H9 (cell line): Measurements from ENCODE around the gene PDE4B. TPM values are rescaled to one million over a fixed set of nuclear protein-coding genes. Genes with fewer than 3 reads are reported as not detected.

ENCODE experiments used
- DNase-seq: peaks from one replicate; pipeline ENCODE4 v3.0.0-alpha.2; 2017
- H2AFZ ChIP-seq: one replicate; pipeline ENCODE4 v1.6.1; 2013; ENCODE audit warnings: mild to moderate bottlenecking, low read length, control low read depth, moderate library complexity
- H2AK5ac ChIP-seq: 2 replicates; pipeline ENCODE4 v1.6.1; 2013; ENCODE audit warnings: low read length, control low read depth, mixed read lengths; ENCODE audit not compliant: insufficient read length
- H2BK120ac ChIP-seq: one replicate; pipeline ENCODE4 v1.6.1; 2013; ENCODE audit warnings: low read depth, mild to moderate bottlenecking, low read length, control low read depth, inconsistent platforms; ENCODE audit not compliant: poor library complexity, severe bottlenecking
- H2BK12ac ChIP-seq: 2 replicates; pipeline ENCODE4 v1.6.1; 2013; ENCODE audit warnings: low read length, control low read depth, mixed read lengths, low read depth; ENCODE audit not compliant: insufficient read length
- H2BK15ac ChIP-seq: 2 replicates; pipeline ENCODE4 v1.6.1; 2013; ENCODE audit warnings: low read depth, low read length, control low read depth
- H2BK20ac ChIP-seq: one replicate; pipeline ENCODE4 v1.6.1; 2013; ENCODE audit warnings: low read depth, mild to moderate bottlenecking, low read length, control low read depth, inconsistent platforms; ENCODE audit not compliant: poor library complexity, severe bottlenecking
- H2BK5ac ChIP-seq: 2 replicates; pipeline ENCODE4 v1.6.1; 2013; ENCODE audit warnings: low read length, control low read depth, mixed read lengths; ENCODE audit not compliant: insufficient read length
- H3K14ac ChIP-seq: 2 replicates; pipeline ENCODE4 v1.6.1; 2013; ENCODE audit warnings: low read length, control low read depth; ENCODE audit not compliant: insufficient read depth
- H3K18ac ChIP-seq: 2 replicates; pipeline ENCODE4 v1.6.1; 2013; ENCODE audit warnings: low read depth, mild to moderate bottlenecking, mixed read lengths, low read length, control low read depth; ENCODE audit not compliant: insufficient read length
- H3K23ac ChIP-seq: 2 replicates; pipeline ENCODE4 v1.6.1; 2013; ENCODE audit warnings: low read length, control low read depth, mixed read lengths, low read depth; ENCODE audit not compliant: insufficient read length
- H3K23me2 ChIP-seq: 2 replicates; pipeline ENCODE4 v1.6.1; 2013; ENCODE audit warnings: low read depth, mild to moderate bottlenecking, mixed read lengths, low read length, control low read depth; ENCODE audit not compliant: insufficient read length, poor library complexity, severe bottlenecking
- H3K27ac ChIP-seq: 2 replicates; pipeline ENCODE4 v1.5.1; 2013; ENCODE audit warnings: low read length, control low read depth, mixed read lengths, low read depth; ENCODE audit not compliant: insufficient read length
- H3K27me3 ChIP-seq: 2 replicates; pipeline ENCODE4 v1.6.1; 2013; ENCODE audit warnings: low read length, control low read depth, inconsistent platforms; ENCODE audit not compliant: insufficient read depth
- H3K4ac ChIP-seq: 2 replicates; pipeline ENCODE4 v1.6.1; 2013; ENCODE audit warnings: low read depth, mild to moderate bottlenecking, control low read depth, inconsistent platforms, low read length, moderate library complexity
- H3K4me1 ChIP-seq: 2 replicates; pipeline ENCODE4 v1.6.1; 2013; ENCODE audit warnings: low read length, control low read depth, inconsistent platforms; ENCODE audit not compliant: insufficient read depth
- H3K4me2 ChIP-seq: 2 replicates; pipeline ENCODE4 v1.6.1; 2013; ENCODE audit warnings: low read length, control low read depth, mixed read lengths; ENCODE audit not compliant: insufficient read length, insufficient read depth
- H3K56ac ChIP-seq: 2 replicates; pipeline ENCODE4 v1.6.1; 2013; ENCODE audit warnings: low read depth, mild to moderate bottlenecking, mixed read lengths, low read length, control low read depth; ENCODE audit not compliant: insufficient read length
- H3K79me1 ChIP-seq: 2 replicates; pipeline ENCODE4 v1.6.1; 2013; ENCODE audit warnings: low read depth, mild to moderate bottlenecking, moderate library complexity, low read length, control low read depth, inconsistent platforms; ENCODE audit not compliant: insufficient read depth, poor library complexity, severe bottlenecking
- H3K79me2 ChIP-seq: 2 replicates; pipeline ENCODE4 v1.6.1; 2013; ENCODE audit warnings: low read length, control low read depth, inconsistent platforms; ENCODE audit not compliant: insufficient read depth
- H3K9ac ChIP-seq: 2 replicates; pipeline ENCODE4 v1.6.1; 2013; ENCODE audit warnings: low read length, control low read depth, mixed read lengths; ENCODE audit not compliant: insufficient read length; ENCODE audit errors: extremely low read depth
- H3K9me3 ChIP-seq: one replicate; pipeline ENCODE4 v1.6.1; 2013; ENCODE audit warnings: low read depth, low read length, inconsistent platforms; ENCODE audit not compliant: control insufficient read depth
- H3T11ph ChIP-seq: one replicate; pipeline ENCODE4 v1.6.1; 2013; ENCODE audit warnings: mild to moderate bottlenecking, low read length, control low read depth, inconsistent platforms
- H4K20me1 ChIP-seq: one replicate; pipeline ENCODE4 v1.6.1; 2013; ENCODE audit not compliant: control insufficient read depth, insufficient read length, insufficient read depth
- H4K5ac ChIP-seq: 2 replicates; pipeline ENCODE4 v1.6.1; 2013; ENCODE audit warnings: low read depth, mild to moderate bottlenecking, mixed read lengths, low read length, control low read depth; ENCODE audit not compliant: insufficient read length
- H4K8ac ChIP-seq: replicated peaks from 2 replicates; pipeline ENCODE4 v1.6.1; 2013; ENCODE audit warnings: low read length, control low read depth, mixed read lengths, low read depth; ENCODE audit not compliant: insufficient read length
- H4K91ac ChIP-seq: 2 replicates; pipeline ENCODE4 v1.6.1; 2013; ENCODE audit warnings: low read depth, mild to moderate bottlenecking, moderate library complexity, mixed read lengths, low read length, control low read depth; ENCODE audit not compliant: insufficient read length
- H3K27ac Mint-ChIP-seq, 3 experiments: 2 replicates in 2 of 3; 3 replicates in 1 of 3; pipeline ENCODE4 v1.8.0; 2020 to 2021; ENCODE audit warnings: mixed read lengths in 3 of 3, mild to moderate bottlenecking in 1 of 3, moderate library complexity in 1 of 3
- H3K27me3 Mint-ChIP-seq: 2 replicates; pipeline ENCODE4 v1.8.0; 2021; ENCODE audit warnings: low read depth, mild to moderate bottlenecking, moderate library complexity, mixed read lengths
- H3K36me3 Mint-ChIP-seq, 3 experiments: 2 replicates in 2 of 3; 3 replicates in 1 of 3; pipeline ENCODE4 v1.8.0; 2020 to 2021; ENCODE audit warnings: low read depth in 3 of 3, mixed read lengths in 3 of 3; ENCODE audit not compliant: insufficient read depth in 1 of 3
- H3K4me1 Mint-ChIP-seq, 2 experiments: 2 replicates each; pipeline ENCODE4 v1.8.0; 2020; ENCODE audit warnings: mixed read lengths in 2 of 2
- H3K4me3 Mint-ChIP-seq, 2 experiments: 2 replicates in 1 of 2; 3 replicates in 1 of 2; pipeline ENCODE4 v1.8.0; 2020 to 2021; ENCODE audit warnings: mild to moderate bottlenecking in 2 of 2, mixed read lengths in 2 of 2, moderate library complexity in 1 of 2
- H3K9me3 Mint-ChIP-seq, 2 experiments: 2 replicates in 1 of 2; 3 replicates in 1 of 2; pipeline ENCODE4 v1.8.0; 2020; ENCODE audit warnings: mild to moderate bottlenecking in 2 of 2, mixed read lengths in 2 of 2, moderate library complexity in 1 of 2
- CTCF ChIP-seq: fragments of 200-600 bp; sonication (generic); conservative IDR thresholded peaks from 3 replicates; pipeline ENCODE4 v1.8.0; 2021; ENCODE audit warnings: antibody characterized with exemption, mild to moderate bottlenecking
- WGBS: extraction: QIAGEN DNeasy Blood & Tissue Kit; methylation state at CpG from one replicate; pipeline ENCODE4 v1.1.7; 2013; ENCODE audit warnings: missing lambda C conversion rate, low lambda C conversion rate, mixed read lengths; ENCODE audit not compliant: insufficient read length; ENCODE audit errors: extremely low coverage; 5-methylcytosine and 5-hydroxymethylcytosine counted together
- total RNA-seq: library from RNA; stranded (reverse); gene quantifications from 2 replicates; pipeline ENCODE4 v1.2.1, GENCODE V29; 2021

The PDE4B gene
- total RNA-seq, 1 experiment from 2014 or later, result 19.8 TPM

- no peaks in the 10 kb centered on the region for H4K20me1 ChIP-seq
- peaks cover 6% of the 10 kb centered on the region; the same call in 1 of the 2 replicates for H3K4me1 ChIP-seq
- H2BK120ac ChIP-seq, result no peak overlapping the region
- H4K5ac ChIP-seq, result no peak overlapping the region
- no peaks in the 10 kb centered on the region for H3K36me3 Mint-ChIP-seq
- no peaks in the 10 kb centered on the region for H3K23me2 ChIP-seq
- H3K79me1 ChIP-seq, result no peaks in the 10 kb centered on the region
- no peak overlapping the region for H4K8ac ChIP-seq
- no peak overlapping the region for H2BK15ac ChIP-seq
- H3T11ph ChIP-seq, result no peak overlapping the region
- TF ChIP-seq CTCF, result no peak
- H3K27me3 Mint-ChIP-seq, result no peaks in the 10 kb centered on the region
- H3K18ac ChIP-seq, result no peak overlapping the region
- H2AK5ac ChIP-seq, result no peak overlapping the region
- no peak overlapping the region for H3K4me2 ChIP-seq
- H2BK5ac ChIP-seq, result no peak overlapping the region
- no peaks in the 10 kb centered on the region for H3K9me3 ChIP-seq
- H3K27ac Mint-ChIP-seq, result peak overlapping the region in 1 of 3 experiments; percentile 75; a peak in 2 of 7 replicates
- H2BK20ac ChIP-seq, result no peak overlapping the region
- peaks cover 2% of the 10 kb centered on the region; the same call in 1 of the 2 replicates for H3K79me2 ChIP-seq
- H3K27me3 ChIP-seq, result no peaks in the 10 kb centered on the region
- no peaks in the 10 kb centered on the region for H3K9me3 Mint-ChIP-seq
- no peak overlapping the region for H4K91ac ChIP-seq
- no peak overlapping the region for H3K9ac ChIP-seq
- H2AFZ ChIP-seq, result no peak overlapping the region
- no peak overlapping the region for H3K14ac ChIP-seq
- H2BK12ac ChIP-seq, result no peak overlapping the region
- no peak overlapping the region for H3K27ac ChIP-seq
- no peak for DNase-seq
- no peak overlapping the region for H3K56ac ChIP-seq
- H3K4ac ChIP-seq, result no peak overlapping the region
- H3K23ac ChIP-seq, result no peak overlapping the region
- peaks cover 27 to 80% of the 10 kb centered on the region in 2 experiments for H3K4me1 Mint-ChIP-seq
- WGBS, result no CpG with 5 or more reads among the region's 3 CpGs
- no peak overlapping the region for H3K4me3 Mint-ChIP-seq
Measured at GRCh38 chr1:66346873-66347272, 554.2 kb downstream of the PDE4B start.
